Fibroblast of mammary gland (primary cell): Measurements from ENCODE around the gene REV1.
"Not testable (repeated sequence)": the region's sequence is repeated elsewhere in the genome, so short reads cannot be mapped to it uniquely, and the experiment has no call there.

Experiments
- DNase-seq: peaks from one replicate; pipeline ENCODE4 v3.0.0-alpha.2; 2010; ENCODE audit warnings: low read depth
- H3K4me3 ChIP-seq: 2 replicates; pipeline ENCODE4 v1.5.1; 2011; ENCODE audit warnings: low read depth, mild to moderate bottlenecking, low read length, moderate library complexity; ENCODE audit not compliant: control insufficient read depth
- TF ChIP-seq, protein P1 (sequence below): conservative IDR thresholded peaks from 2 replicates; pipeline ENCODE4 v1.5.1; 2011; ENCODE audit warnings: low read depth, low read length, inconsistent platforms; ENCODE audit not compliant: control insufficient read depth, insufficient read depth

Gene REV1

DNA sequence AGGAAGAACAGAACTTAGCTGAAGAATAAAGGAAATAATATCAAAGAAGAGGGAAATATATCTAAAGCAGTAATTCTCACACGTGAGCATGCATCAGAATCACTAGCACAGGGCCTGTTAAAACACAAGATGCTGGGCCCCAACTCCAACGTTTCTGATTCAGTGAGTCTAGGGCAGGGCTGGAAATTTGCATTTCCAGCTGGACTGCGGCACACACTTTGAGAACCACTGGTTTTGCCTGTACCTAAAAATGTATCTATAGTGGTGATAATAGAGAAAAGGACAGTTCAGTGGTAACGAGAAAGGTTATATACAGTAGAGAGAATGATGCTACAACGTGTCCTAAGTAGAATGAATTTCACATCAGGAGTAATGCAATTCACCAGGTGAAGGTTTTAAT, 11.2 kb downstream of the REV1 start:
- no peak for DNase-seq
- no peak overlapping the region for H3K4me3 ChIP-seq
- TF ChIP-seq, protein P1, sequence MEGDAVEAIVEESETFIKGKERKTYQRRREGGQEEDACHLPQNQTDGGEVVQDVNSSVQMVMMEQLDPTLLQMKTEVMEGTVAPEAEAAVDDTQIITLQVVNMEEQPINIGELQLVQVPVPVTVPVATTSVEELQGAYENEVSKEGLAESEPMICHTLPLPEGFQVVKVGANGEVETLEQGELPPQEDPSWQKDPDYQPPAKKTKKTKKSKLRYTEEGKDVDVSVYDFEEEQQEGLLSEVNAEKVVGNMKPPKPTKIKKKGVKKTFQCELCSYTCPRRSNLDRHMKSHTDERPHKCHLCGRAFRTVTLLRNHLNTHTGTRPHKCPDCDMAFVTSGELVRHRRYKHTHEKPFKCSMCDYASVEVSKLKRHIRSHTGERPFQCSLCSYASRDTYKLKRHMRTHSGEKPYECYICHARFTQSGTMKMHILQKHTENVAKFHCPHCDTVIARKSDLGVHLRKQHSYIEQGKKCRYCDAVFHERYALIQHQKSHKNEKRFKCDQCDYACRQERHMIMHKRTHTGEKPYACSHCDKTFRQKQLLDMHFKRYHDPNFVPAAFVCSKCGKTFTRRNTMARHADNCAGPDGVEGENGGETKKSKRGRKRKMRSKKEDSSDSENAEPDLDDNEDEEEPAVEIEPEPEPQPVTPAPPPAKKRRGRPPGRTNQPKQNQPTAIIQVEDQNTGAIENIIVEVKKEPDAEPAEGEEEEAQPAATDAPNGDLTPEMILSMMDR: no peak

DNA sequence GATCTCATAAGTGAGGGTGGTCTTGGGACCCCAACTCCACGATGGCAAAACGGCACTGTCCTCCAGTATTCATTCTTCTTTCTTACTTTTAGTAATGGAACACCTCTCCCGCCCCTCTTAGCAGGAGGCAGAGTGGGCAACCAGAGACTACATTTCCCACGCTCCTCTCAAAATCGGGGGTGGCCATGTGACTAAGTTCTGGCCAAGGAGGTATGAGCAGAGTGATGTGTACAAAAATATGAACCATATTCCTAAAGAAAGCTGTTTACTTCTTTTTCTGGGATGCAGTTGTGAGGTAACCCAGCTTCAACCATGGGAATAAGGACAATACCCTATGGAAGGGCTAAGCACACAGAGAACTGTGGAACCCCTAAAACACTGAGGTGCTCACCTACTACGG, 12.8 kb downstream of the REV1 start:
- no peak overlapping the region for H3K4me3 ChIP-seq
- TF ChIP-seq, protein P1: no peak
- no peak for DNase-seq

DNA sequence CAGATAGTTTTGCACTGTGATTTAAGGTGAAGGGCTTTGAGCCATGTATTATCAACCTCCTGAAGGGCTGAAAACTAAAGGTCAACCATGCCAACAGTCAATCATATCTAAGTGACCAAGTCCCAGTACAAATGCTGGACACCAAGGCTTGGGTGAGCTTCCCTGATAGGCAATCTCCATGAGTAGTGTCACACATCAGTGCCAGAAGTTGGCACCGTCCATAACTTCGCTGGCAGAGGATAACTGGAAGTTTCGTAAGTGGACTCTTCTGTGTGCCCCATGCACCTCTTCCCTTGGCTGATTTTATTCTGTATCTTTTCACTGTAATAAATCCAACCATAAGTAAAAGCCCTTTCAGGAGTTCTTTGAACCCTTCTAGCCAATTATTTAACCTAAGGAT, 13.2 kb downstream of the REV1 start:
- no peak overlapping the region for H3K4me3 ChIP-seq
- TF ChIP-seq, protein P1: no peak
- no peak for DNase-seq

DNA sequence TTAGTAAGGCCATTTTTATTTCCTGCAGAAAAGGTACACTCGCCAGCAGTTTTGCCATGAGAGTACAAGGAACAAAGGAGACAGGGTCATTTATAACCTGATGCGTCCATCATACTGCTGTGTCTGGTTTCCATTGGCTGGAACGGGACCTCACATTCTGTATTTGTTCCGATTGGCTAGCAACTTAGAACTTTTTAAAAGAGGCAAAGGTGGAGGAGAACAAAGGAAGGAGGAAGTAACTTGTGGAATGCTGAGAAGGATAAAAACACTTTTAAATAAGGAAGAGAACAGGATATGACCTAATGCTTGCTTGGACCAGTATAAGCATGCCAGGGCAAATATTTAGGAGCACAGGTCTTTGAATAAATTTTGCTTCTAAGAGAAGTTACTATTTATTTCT, 14.7 kb downstream of the REV1 start:
- DNase-seq, H3K4me3 ChIP-seq: not testable (repeated sequence)

DNA sequence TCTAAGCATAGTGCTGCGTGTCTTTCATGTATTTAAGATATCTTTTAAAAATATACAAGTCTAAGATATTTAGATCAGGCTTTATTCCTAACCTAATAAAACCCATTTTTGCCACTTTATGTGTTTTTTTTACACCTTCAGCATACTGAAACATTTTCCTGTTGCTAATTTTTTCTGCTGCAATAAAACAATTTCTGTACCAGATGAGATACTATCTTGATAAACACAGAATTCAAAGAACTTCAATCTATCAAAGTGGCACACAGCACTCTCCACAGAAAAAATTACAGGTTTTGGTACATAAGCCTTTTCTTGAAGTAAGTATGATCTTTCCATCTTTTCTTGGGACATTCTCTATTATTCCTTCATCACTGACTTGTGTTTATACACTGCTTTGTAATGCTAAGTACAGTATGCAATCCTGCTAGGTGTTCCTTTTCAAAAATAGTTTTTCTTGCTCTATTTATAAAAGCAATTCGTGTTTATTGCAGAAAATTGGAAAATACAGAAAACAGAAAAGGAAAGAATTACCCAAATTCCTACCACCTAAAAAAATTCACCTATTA, 16.2 kb downstream of the REV1 start:
- no peak for DNase-seq
- H3K4me3 ChIP-seq: no peak overlapping the region
- TF ChIP-seq, protein P1: no peak

DNA sequence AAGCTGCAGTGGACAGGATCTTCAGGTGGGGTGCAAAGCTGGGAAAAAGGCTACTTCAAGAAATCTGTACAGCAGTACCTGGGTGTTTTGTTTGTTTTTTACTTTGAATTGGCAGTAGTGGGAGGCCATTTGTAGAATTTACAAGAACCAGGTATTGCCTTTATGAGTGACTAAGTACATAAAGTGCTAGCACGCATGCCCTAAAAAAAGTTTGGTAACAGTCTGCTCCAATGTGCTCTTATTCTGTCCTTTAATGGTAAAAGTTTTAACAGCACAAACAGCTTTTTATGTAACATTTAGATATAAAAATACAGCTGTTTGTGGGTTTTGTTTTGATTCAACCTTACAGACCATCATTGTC, 17.2 kb downstream of the REV1 start:
- no peak overlapping the region for H3K4me3 ChIP-seq
- TF ChIP-seq, protein P1: no peak
- no peak for DNase-seq

DNA sequence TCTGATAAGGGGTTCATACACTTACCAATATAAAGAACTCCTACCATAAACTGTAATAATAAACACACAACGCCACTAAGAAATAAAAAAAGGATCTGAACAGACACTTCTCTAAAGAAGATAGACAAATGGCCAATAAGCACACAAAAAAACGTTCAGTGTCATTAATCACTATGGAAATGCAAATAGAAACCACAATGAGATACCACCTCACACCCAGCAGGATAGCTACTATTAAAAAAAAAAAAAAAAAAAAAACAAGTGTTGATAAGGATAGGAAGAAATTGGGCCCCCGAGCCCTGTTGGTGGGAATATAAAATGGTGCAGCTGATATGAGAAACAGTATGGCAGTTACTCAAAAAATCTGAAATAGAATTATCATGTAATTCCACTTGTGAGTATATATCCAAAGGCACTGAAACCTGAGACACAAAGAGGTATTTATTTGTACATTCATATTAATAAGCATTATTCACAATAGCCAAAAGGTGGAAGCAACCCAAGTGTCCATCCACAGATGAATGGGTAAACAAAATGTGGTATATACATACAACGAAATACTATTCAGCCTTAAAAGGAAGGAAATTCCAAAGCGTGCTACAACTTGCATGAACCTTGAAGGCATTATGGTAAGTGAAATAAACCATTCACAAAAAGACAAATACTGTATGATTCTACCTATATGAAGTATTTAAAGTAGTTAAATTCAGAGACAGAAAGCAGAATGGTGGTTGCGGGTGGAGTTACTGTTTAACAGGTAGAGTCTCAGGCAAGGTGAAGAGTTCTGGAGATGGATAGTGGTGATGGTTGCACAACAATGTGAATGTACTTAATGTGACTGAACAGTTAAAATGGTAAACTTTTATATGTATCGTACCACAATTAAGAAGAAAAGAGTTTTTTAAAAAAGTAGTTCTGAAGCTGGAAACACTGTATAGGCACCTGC, 17.9 kb downstream of the REV1 start:
- TF ChIP-seq, protein P1: no peak
- no peak overlapping the region for H3K4me3 ChIP-seq
- no peak for DNase-seq
